Ovary (tissue), 9 donors: Measurements from ENCODE around the gene DOK3. TPM values are rescaled to one million over a fixed set of nuclear protein-coding genes. Genes with fewer than 3 reads are reported as not detected.

Experiments
- DNase-seq, 5 donors: peaks; one replicate each; pipeline ENCODE4 v3.0.0-alpha.2; 2019 to 2020
- H3K27ac ChIP-seq, 2 donors: fragments of 200-600 bp; one replicate each; pipeline versions ENCODE4 v1.5.1 to v1.8.0; 2019 to 2022
- H3K27me3 ChIP-seq: fragments of 200-600 bp; one replicate; pipeline ENCODE4 v1.8.0; 2022
- H3K36me3 ChIP-seq: fragments of 200-600 bp; sonication (generic); one replicate; pipeline ENCODE4 v1.5.1; 2019
- H3K4me1 ChIP-seq: one replicate; pipeline ENCODE4 v1.8.1; 2013; ENCODE audit warnings: mild to moderate bottlenecking, moderate library complexity; ENCODE audit not compliant: insufficient read depth
- H3K4me3 ChIP-seq: fragments of 200-600 bp; sonication (generic); one replicate; pipeline ENCODE4 v1.5.1; 2017
- H3K9me3 ChIP-seq, 2 donors: fragments of 200-600 bp in 1 of 2; sonication (generic) in 1 of 2; one replicate each; pipeline versions ENCODE4 v1.5.1 to v1.8.1; 2013 to 2019; ENCODE audit warnings: mild to moderate bottlenecking in 1 of 2, moderate library complexity in 1 of 2
- CTCF ChIP-seq, 3 donors: fragments of 450-650 bp in 2 of 3; fragments of 200-600 bp in 1 of 3; IDR thresholded peaks; one replicate each; pipeline versions ENCODE4 v1.5.1 to v1.8.0; 2016 to 2022; ENCODE audit warnings: antibody characterized with exemption in 3 of 3, mild to moderate bottlenecking in 1 of 3
- EP300 ChIP-seq: sonication (generic); formaldehyde crosslinking; IDR thresholded peaks from one replicate; pipeline ENCODE4 v1.6.1; 2017; ENCODE audit warnings: antibody characterized with exemption
- POLR2A ChIP-seq: fragments of 450-650 bp; IDR thresholded peaks from one replicate; pipeline ENCODE4 v1.6.1; 2017; ENCODE audit warnings: antibody characterized with exemption, mild to moderate bottlenecking, moderate library complexity
- WGBS, 3 donors: extraction: QIAGEN DNeasy Blood & Tissue Kit in 1 of 3; methylation state at CpG; one replicate each; pipeline versions ENCODE4 v1.1.5 to v1.1.7; 2013 to 2017; 5-methylcytosine and 5-hydroxymethylcytosine counted together
- intact Hi-C, 4 donors: fragments of 100-400 bp; cut with DNase I; formaldehyde crosslinking; loops; one replicate each; pipeline versions ENCODE4 v1.11.0 to v1.15.1; 2022 to 2023
- polyA plus RNA-seq, 2 donors: library from polyadenylated mRNA; stranded (reverse); fragments of 200-250 nt in 1 of 2; fragments of 350-450 nt in 1 of 2; fragmentation: Illumina TruSeq in 1 of 2; extraction: RNeasy Lipid Tissue Mini Kit (QIAGEN cat#74804) in 1 of 2; gene quantifications; one replicate each; pipeline ENCODE4 v1.2.3, GENCODE V29; 2013 to 2014
- total RNA-seq, 7 donors: library from RNA; depleted of rRNA in 2 of 7; stranded (reverse); fragments of >200 nt in 2 of 7; fragmentation: NEBNext Ultra II Directional in 3 of 7; extraction: Animal tissue kit (Norgen Biotek cat#: 25700) in 3 of 7; gene quantifications; one replicate each; pipeline versions ENCODE4 v1.1.0 to v1.2.4, GENCODE V29; 2016 to 2023
- donor health status: DM: no; HTN: no; CAD: no; lungs with moderate emphysema.
- donor health status: DM: no; HTN: no; CAD: no.
- donor health status: Bipolar disorder and iron deficiency.
- donor health status: DM: yes; HTN: yes; CAD: no.
- donor health status: DM: no; HTN: no; CAD: no.
- donor health status: DM: yes; HTN: yes; CAD: no.

Gene DOK3
- total and polyA plus RNA-seq, 9 donors = 1.3 to 7.2 (median 2.5) TPM

- no peaks in the 10 kb centered on the region for H3K9me3 ChIP-seq
- no peak overlapping the region for H3K27ac ChIP-seq
- no peak overlapping the region for H3K4me3 ChIP-seq
- TF ChIP-seq POLR2A (no peak), CTCF (IDR thresholded peaks at IDR 0.05) (no peak), EP300 (no peak)
- H3K36me3 ChIP-seq = no peaks in the 10 kb centered on the region
- WGBS, 3 donors = 70 to 75% (median 72%) methylated on average over 11 of the region's 11 CpGs
- intact Hi-C loops = loop anchor here in 1 of 4 donors (10.0 kb wide), 1 partner anchor 195 kb away; the partner anchor contains the start of gene MXD3
- DNase-seq = no peak
- no peaks in the 10 kb centered on the region for H3K4me1 ChIP-seq
- H3K27me3 ChIP-seq = no peaks in the 10 kb centered on the region
These were observed 453 bp upstream of the DOK3 start for GRCh38 chr5:177509991-177510566.

GRCh38 chr5:177508837-177509236 lies 789 bp downstream of the DOK3 start:
- no peak for DNase-seq
- TF ChIP-seq EP300 = no peak
- TF ChIP-seq CTCF (IDR thresholded peaks at IDR 0.05) = no peak
- no peak for TF ChIP-seq POLR2A
- no peak overlapping the region for H3K4me3 ChIP-seq
- H3K9me3 ChIP-seq = no peaks in the 10 kb centered on the region
- 22 to 30% (median 23%) methylated on average over 8 of the region's 8 CpGs for WGBS, 3 donors
- no peaks in the 10 kb centered on the region for H3K36me3 ChIP-seq
- H3K27me3 ChIP-seq = no peaks in the 10 kb centered on the region
- H3K4me1 ChIP-seq = no peaks in the 10 kb centered on the region
- intact Hi-C loops = loop anchor here in 1 of 4 donors (10.0 kb wide), 1 partner anchor 194 kb away; the partner anchor contains the start of gene MXD3
- H3K27ac ChIP-seq = no peak overlapping the region

- Histone ChIP-seq H3K36me3 (no peaks in the 10 kb centered on the region), H3K4me3 (no peak overlapping the region), H3K27ac (no peak overlapping the region), H3K27me3 (no peaks in the 10 kb centered on the region), H3K9me3 (no peaks in the 10 kb centered on the region), H3K4me1 (no peaks in the 10 kb centered on the region)
- no peak for DNase-seq
- 88 to 96% (median 89%) methylated on average over 20 to 26 of the region's 26 CpGs for WGBS, 3 donors
- intact Hi-C loops = loop anchor here in 1 of 4 donors (10.0 kb wide), 1 partner anchor 193 kb away; the partner anchor contains the start of gene MXD3
- no peak for TF ChIP-seq POLR2A
- no peak for TF ChIP-seq EP300
- no peak for TF ChIP-seq CTCF (IDR thresholded peaks at IDR 0.05)
These were observed 1.4 kb downstream of the DOK3 start for GRCh38 chr5:177508221-177508611.

- Histone ChIP-seq H3K27ac (no peak overlapping the region), H3K4me3 (no peak overlapping the region), H3K9me3 (no peaks in the 10 kb centered on the region), H3K36me3 (no peaks in the 10 kb centered on the region), H3K27me3 (no peaks in the 10 kb centered on the region), H3K4me1 (no peaks in the 10 kb centered on the region)
- DNase-seq = no peak
- TF ChIP-seq EP300 = no peak
- TF ChIP-seq POLR2A = no peak
- no peak for TF ChIP-seq CTCF (IDR thresholded peaks at IDR 0.05)
- intact Hi-C loops = loop anchor here in 1 of 4 donors (10.0 kb wide), 1 partner anchor 193 kb away; the partner anchor contains the start of gene MXD3
- WGBS, 3 donors = 89 to 92% (median 91%) methylated on average over 17 of the region's 17 CpGs
These were observed 1.9 kb downstream of the DOK3 start for GRCh38 chr5:177507596-177508220.
